Upper lobe of left lung (tissue), 4 donors: Measurements from ENCODE around the gene PAN2.

Experiments used
- EP300 ChIP-seq, 4 donors: sonication (generic); formaldehyde crosslinking; IDR thresholded peaks; one replicate each; pipeline ENCODE4 v1.5.1; 2017; ENCODE audit warnings: antibody characterized with exemption in 4 of 4, control low read depth in 2 of 4
- TF ChIP-seq, protein P1 (sequence below), 6 experiments: fragments of 450-650 bp in 4 of 6; fragments of 200-600 bp in 2 of 6; sonication (generic) in 2 of 6; IDR thresholded peaks; one replicate each; pipeline ENCODE4 v1.5.1; 2016 to 2019; ENCODE audit warnings: antibody characterized with exemption in 6 of 6

DNA sequence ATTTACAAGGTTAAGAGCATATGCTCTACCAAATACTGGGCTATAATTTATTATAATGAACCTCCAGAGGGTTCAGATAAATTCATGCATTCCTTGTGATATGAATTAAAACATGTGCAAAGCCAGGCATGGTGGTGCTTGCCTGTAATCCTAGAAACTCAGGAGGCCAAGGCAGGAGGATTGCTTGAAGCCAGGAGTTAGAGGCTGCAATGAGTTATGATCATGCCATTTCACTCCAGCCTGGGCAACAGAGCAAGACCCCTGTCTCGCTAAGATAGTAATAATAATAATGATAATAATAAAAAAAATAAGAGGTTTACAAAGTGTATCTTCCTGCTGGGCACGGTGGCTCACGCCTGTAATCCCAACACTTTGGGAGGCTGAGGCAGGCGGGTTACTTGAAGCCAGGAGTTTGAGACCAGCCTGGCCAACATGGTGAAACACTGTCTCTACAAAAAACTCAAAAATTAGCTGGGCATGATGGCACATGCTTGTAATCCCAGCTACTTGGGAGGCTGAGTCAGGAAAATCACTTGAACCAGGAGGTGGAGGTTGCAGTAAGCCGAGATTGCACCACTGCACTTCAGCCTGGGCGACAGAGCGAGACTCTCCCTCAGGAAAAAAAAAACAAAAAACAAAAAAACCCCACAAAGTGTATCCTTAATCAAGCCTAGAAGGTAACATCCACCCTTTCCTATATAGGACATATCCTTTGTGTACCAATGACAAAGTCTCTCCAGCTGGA lies 26.4 kb downstream of the PAN2 start:
- TF ChIP-seq, protein P1, sequence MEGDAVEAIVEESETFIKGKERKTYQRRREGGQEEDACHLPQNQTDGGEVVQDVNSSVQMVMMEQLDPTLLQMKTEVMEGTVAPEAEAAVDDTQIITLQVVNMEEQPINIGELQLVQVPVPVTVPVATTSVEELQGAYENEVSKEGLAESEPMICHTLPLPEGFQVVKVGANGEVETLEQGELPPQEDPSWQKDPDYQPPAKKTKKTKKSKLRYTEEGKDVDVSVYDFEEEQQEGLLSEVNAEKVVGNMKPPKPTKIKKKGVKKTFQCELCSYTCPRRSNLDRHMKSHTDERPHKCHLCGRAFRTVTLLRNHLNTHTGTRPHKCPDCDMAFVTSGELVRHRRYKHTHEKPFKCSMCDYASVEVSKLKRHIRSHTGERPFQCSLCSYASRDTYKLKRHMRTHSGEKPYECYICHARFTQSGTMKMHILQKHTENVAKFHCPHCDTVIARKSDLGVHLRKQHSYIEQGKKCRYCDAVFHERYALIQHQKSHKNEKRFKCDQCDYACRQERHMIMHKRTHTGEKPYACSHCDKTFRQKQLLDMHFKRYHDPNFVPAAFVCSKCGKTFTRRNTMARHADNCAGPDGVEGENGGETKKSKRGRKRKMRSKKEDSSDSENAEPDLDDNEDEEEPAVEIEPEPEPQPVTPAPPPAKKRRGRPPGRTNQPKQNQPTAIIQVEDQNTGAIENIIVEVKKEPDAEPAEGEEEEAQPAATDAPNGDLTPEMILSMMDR (IDR thresholded peaks at IDR 0.05) = no peak
- no peak for TF ChIP-seq EP300 (IDR thresholded peaks at IDR 0.05)
